PC-9 (cell line): Measurements from ENCODE around the gene VWA5B1. TPM values are rescaled to one million over a fixed set of nuclear protein-coding genes. Genes with fewer than 3 reads are reported as not detected.
A peak's percentile ranks its signal among the peaks of the same experiment; 100 is the strongest.

Experiments
- BruUV-seq: library from RNA; stranded (reverse); fragments of 400-500 nt; replicated peaks from 2 replicates; lab custom pipeline; 2021; lab: Mats Ljungman, UMichigan
- CTCF ChIA-PET: fragments of 300-600 bp; sonication (Branson Sonifier 250); formaldehyde crosslinking; loops from one replicate; lab custom pipeline; 2022; ENCODE audit warnings: antibody characterized with exemption; lab: Charles Lee
- POLR2A ChIA-PET: fragments of 300-600 bp; sonication (Branson Sonifier 250); formaldehyde crosslinking; loops from one replicate; lab custom pipeline; 2022; ENCODE audit warnings: antibody characterized with exemption; ENCODE audit not compliant: unreplicated experiment; lab: Charles Lee
- DNase-seq, 2 experiments: peaks; one replicate each; pipeline versions ENCODE4 v3.0.0 to v3.0.0-alpha.2; 2015 to 2022; ENCODE audit warnings: mixed read lengths in 1 of 2
- H2AFZ ChIP-seq: fragments of 200-600 bp; sonication (generic); 2 replicates; pipeline ENCODE4 v1.8.1; 2017; ENCODE audit warnings: antibody characterized with exemption
- H3F3A ChIP-seq: fragments of 200-600 bp; sonication (generic); 2 replicates; pipeline ENCODE4 v1.8.1; 2017; ENCODE audit warnings: antibody characterized with exemption, mild to moderate bottlenecking, low read depth; ENCODE audit not compliant: insufficient read depth
- H3K27ac ChIP-seq: fragments of 200-600 bp; sonication (generic); 2 replicates; pipeline ENCODE4 v1.6.1; 2016; ENCODE audit warnings: mixed run types
- H3K27me3 ChIP-seq: fragments of 200-600 bp; sonication (generic); 2 replicates; pipeline ENCODE4 v1.6.1; 2016; ENCODE audit warnings: low read depth, mixed run types; ENCODE audit not compliant: insufficient read depth
- H3K36me3 ChIP-seq: fragments of 200-600 bp; sonication (generic); 2 replicates; pipeline ENCODE4 v1.6.1; 2016; ENCODE audit warnings: low read depth, mixed run types
- H3K4me1 ChIP-seq: fragments of 200-600 bp; sonication (generic); replicated peaks from 2 replicates; pipeline ENCODE4 v1.6.1; 2016; ENCODE audit warnings: mixed run types; ENCODE audit not compliant: insufficient read depth
- H3K4me2 ChIP-seq: fragments of 200-600 bp; sonication (generic); 2 replicates; pipeline ENCODE4 v1.6.1; 2017; ENCODE audit warnings: mixed run types
- H3K4me3 ChIP-seq: fragments of 200-600 bp; sonication (generic); 2 replicates; pipeline ENCODE4 v1.6.1; 2016; ENCODE audit warnings: mixed run types
- H3K79me2 ChIP-seq: fragments of 200-600 bp; sonication (generic); 2 replicates; pipeline ENCODE4 v1.6.1; 2017; ENCODE audit warnings: low read depth, mixed run types
- H3K9me2 ChIP-seq: fragments of 200-600 bp; sonication (generic); 2 replicates; pipeline ENCODE4 v1.8.1; 2017; ENCODE audit warnings: mild to moderate bottlenecking; ENCODE audit not compliant: insufficient read depth
- H3K9me3 ChIP-seq: fragments of 200-600 bp; sonication (generic); 2 replicates; pipeline ENCODE4 v1.8.1; 2016; ENCODE audit warnings: low read depth; ENCODE audit not compliant: insufficient read depth
- H4K20me1 ChIP-seq: fragments of 200-600 bp; sonication (generic); 2 replicates; pipeline ENCODE4 v1.8.1; 2017; ENCODE audit not compliant: insufficient read depth
- CTCF ChIP-seq: fragments of 200-600 bp; sonication (generic); conservative IDR thresholded peaks from 2 replicates; pipeline ENCODE4 v1.6.1; 2017; ENCODE audit warnings: mixed run types, antibody characterized with exemption, mild to moderate bottlenecking, moderate library complexity
- EZH2 ChIP-seq: fragments of 200-600 bp; sonication (generic); IDR thresholded peaks from 2 replicates; pipeline ENCODE4 v1.8.0; 2017; ENCODE audit warnings: antibody characterized with exemption, low read depth
- intact Hi-C: fragments of 100-400 bp; cut with micrococcal nuclease; formaldehyde crosslinking; loops from one replicate; pipeline ENCODE4 v1.10.0; 2022; ENCODE audit not compliant: unreplicated experiment
- total RNA-seq: library from RNA; stranded (reverse); gene quantifications from 2 replicates; pipeline ENCODE4 v1.2.3, GENCODE V29; 2021

VWA5B1 gene
- total RNA-seq, 1 experiment from 2014 or later = not detected

- H3K4me1 ChIP-seq = peaks cover 64% of the 10 kb centered on the region
- H3K9me2 ChIP-seq = no peaks in the 10 kb centered on the region
- H3K9me3 ChIP-seq = no peaks in the 10 kb centered on the region
- BruUV-seq = no TSS peak
- POLR2A ChIA-PET = no interaction called here
- TF ChIP-seq EZH2 = no peak
- no peak for TF ChIP-seq CTCF
- intact Hi-C loops = loop anchor here (2.0 to 10.0 kb wide), 4 partner anchors 127 to 255 kb away; no protein-coding TSS in a partner anchor
- H3F3A ChIP-seq = peaks cover 37% of the 10 kb centered on the region; the same call in 1 of the 2 replicates
- no peaks in the 10 kb centered on the region for H4K20me1 ChIP-seq
- no peaks in the 10 kb centered on the region for H3K36me3 ChIP-seq
- peak overlapping the region; percentile 57 for H3K27ac ChIP-seq
- CTCF ChIA-PET = interaction anchor here (0.6 to 2.2 kb wide), 3 partner anchors 127 to 470 kb away, joined by 3 to 23 read pairs (median 6); no protein-coding TSS in a partner anchor
- H2AFZ ChIP-seq = no peak overlapping the region
- DNase-seq = peak; percentile 55 to 73
- peak overlapping the region; percentile 68 for H3K4me2 ChIP-seq
- no peaks in the 10 kb centered on the region for H3K27me3 ChIP-seq
- peak overlapping the region; percentile 24; the same call in 1 of the 2 replicates for H3K4me3 ChIP-seq
- H3K79me2 ChIP-seq = no peaks in the 10 kb centered on the region
These were observed 69.0 kb downstream of the VWA5B1 start for GRCh38 chr1:20359451-20360330.

GRCh38 chr1:20361401-20361800 lies 70.7 kb downstream of the VWA5B1 start:
- no peaks in the 10 kb centered on the region for H3K36me3 ChIP-seq
- H3K27ac ChIP-seq = no peak overlapping the region
- DNase-seq = no peak
- ChIA-PET POLR2A (interaction anchor here (0.6 kb wide), 1 partner anchor 252 kb away, joined by 14 read pairs; no protein-coding TSS in a partner anchor), CTCF (interaction anchor here (0.9 to 1.9 kb wide), 6 partner anchors 19 to 162 kb away, joined by 3 to 14 read pairs (median 7); no protein-coding TSS in a partner anchor)
- no peaks in the 10 kb centered on the region for H3K9me2 ChIP-seq
- H3K4me1 ChIP-seq = peaks cover 47% of the 10 kb centered on the region
- no peak overlapping the region for H3K4me2 ChIP-seq
- H4K20me1 ChIP-seq = no peaks in the 10 kb centered on the region
- TF ChIP-seq CTCF (no peak), EZH2 (no peak)
- H3K27me3 ChIP-seq = no peaks in the 10 kb centered on the region
- H2AFZ ChIP-seq = no peak overlapping the region
- no peak overlapping the region for H3K4me3 ChIP-seq
- no peaks in the 10 kb centered on the region for H3K79me2 ChIP-seq
- H3F3A ChIP-seq = peaks cover 30% of the 10 kb centered on the region; the same call in 1 of the 2 replicates
- no TSS peak for BruUV-seq
- intact Hi-C loops = loop anchor here (1.0 kb wide), 1 partner anchor 148 kb away; no protein-coding TSS in a partner anchor
- H3K9me3 ChIP-seq = no peaks in the 10 kb centered on the region

GRCh38 chr1:20361805-20362381 lies 71.2 kb downstream of the VWA5B1 start:
- no peaks in the 10 kb centered on the region for H4K20me1 ChIP-seq
- H3K4me2 ChIP-seq = no peak overlapping the region
- no peaks in the 10 kb centered on the region for H3K9me3 ChIP-seq
- peak in 1 of 2 experiments; percentile 80 for DNase-seq
- no peaks in the 10 kb centered on the region for H3K79me2 ChIP-seq
- BruUV-seq = no TSS peak
- intact Hi-C loops = loop anchor here (1.0 kb wide), 2 partner anchors 131 to 149 kb away; no protein-coding TSS in a partner anchor
- no peak overlapping the region for H2AFZ ChIP-seq
- H3K27me3 ChIP-seq = no peaks in the 10 kb centered on the region
- no peaks in the 10 kb centered on the region for H3K36me3 ChIP-seq
- no peak overlapping the region for H3K4me3 ChIP-seq
- peaks cover 27% of the 10 kb centered on the region; the same call in 1 of the 2 replicates for H3F3A ChIP-seq
- H3K27ac ChIP-seq = no peak overlapping the region
- peaks cover 42% of the 10 kb centered on the region for H3K4me1 ChIP-seq
- ChIA-PET CTCF (interaction anchor here (0.6 to 1.9 kb wide), 7 partner anchors 18 to 162 kb away, joined by 3 to 14 read pairs (median 7); partner anchors contain the start of gene CAMK2N1), POLR2A (interaction anchor here (0.6 kb wide), 1 partner anchor 252 kb away, joined by 14 read pairs; no protein-coding TSS in a partner anchor)
- H3K9me2 ChIP-seq = no peaks in the 10 kb centered on the region
- TF ChIP-seq EZH2 (no peak), CTCF (peak; percentile 90)
